Gastrocnemius medialis (tissue), 4 donors: ENCODE data around the gene ATE1. TPM values are rescaled to one million over a fixed set of nuclear protein-coding genes. Genes with fewer than 3 reads are reported as not detected.
A peak's percentile ranks its signal among the peaks of the same experiment; 100 is the strongest.

ENCODE experiments used
- ATAC-seq, 2 donors: fragments of 150-250 bp; one replicate each; pipeline ENCODE4 v1.9.1; 2016
- DNase-seq, 2 donors: peaks; one replicate each; pipeline ENCODE4 v3.0.0-alpha.2; 2019
- H3K27ac ChIP-seq, 4 donors: fragments of 200-600 bp; sonication (generic); 1 replicate in 1 of 4; 2 replicates in 3 of 4; pipeline ENCODE4 v1.5.1; 2016 to 2018; ENCODE audit warnings: mild to moderate bottlenecking in 2 of 4, moderate library complexity in 1 of 4
- H3K27me3 ChIP-seq, 3 donors: fragments of 200-600 bp; sonication (generic) in 2 of 3; 1 replicate in 1 of 3; 2 replicates in 2 of 3; pipeline versions ENCODE4 v1.5.1 to v1.6.0; 2016 to 2019; ENCODE audit warnings: mild to moderate bottlenecking in 1 of 3, moderate library complexity in 1 of 3
- H3K36me3 ChIP-seq, 2 donors: fragments of 200-600 bp; sonication (generic) in 1 of 2; one replicate each; pipeline ENCODE4 v1.5.1; 2017 to 2018
- H3K4me1 ChIP-seq, 2 donors: fragments of 200-600 bp; sonication (generic) in 1 of 2; one replicate each; pipeline ENCODE4 v1.5.1; 2016 to 2017; ENCODE audit warnings: mild to moderate bottlenecking in 2 of 2
- H3K4me3 ChIP-seq, 4 donors: fragments of 200-600 bp; sonication (generic) in 3 of 4; 1 replicate in 1 of 4; 2 replicates in 3 of 4; pipeline ENCODE4 v1.5.1; 2016 to 2019; ENCODE audit warnings: mild to moderate bottlenecking in 2 of 4
- H3K9me3 ChIP-seq, 3 donors: fragments of 200-600 bp; sonication (generic) in 2 of 3; 1 replicate in 1 of 3; 2 replicates in 2 of 3; pipeline ENCODE4 v1.5.1; 2016 to 2019
- CTCF ChIP-seq, 5 experiments: fragments of 450-650 bp in 3 of 5; fragments of 200-600 bp in 2 of 5; sonication (generic) in 2 of 5; IDR thresholded peaks in 4 of 5; conservative IDR thresholded peaks in 1 of 5; 1 replicate in 4 of 5; 2 replicates in 1 of 5; pipeline ENCODE4 v1.5.1; 2016 to 2019; ENCODE audit warnings: antibody characterized with exemption in 5 of 5, mild to moderate bottlenecking in 3 of 5, moderate library complexity in 3 of 5
- POLR2A ChIP-seq, 2 donors: fragments of 450-650 bp; IDR thresholded peaks; one replicate each; pipeline ENCODE4 v1.6.1; 2017; ENCODE audit warnings: antibody characterized with exemption in 2 of 2, mild to moderate bottlenecking in 2 of 2, moderate library complexity in 2 of 2
- in situ Hi-C, 4 donors: fragments of 200-750 bp; cut with MboI; loops; one replicate each; pipeline versions ENCODE4 v1.15.0 to v1.8.0; 2017; ENCODE audit warnings: low sequenced_read_pairs in 4 of 4
- intact Hi-C: fragments of 100-400 bp; cut with DNase I; formaldehyde crosslinking; loops from one replicate; pipeline ENCODE4 v1.15.1; 2023; ENCODE audit warnings: low total_unique reads
- total RNA-seq, 4 donors: library from RNA; depleted of rRNA; stranded (reverse); fragments of >200 nt; gene quantifications; one replicate each; pipeline versions ENCODE4 v1.1.0 to v1.2.3, GENCODE V29; 2016

Gene ATE1
- total RNA-seq, 4 donors from 2014 or later = 34.3 to 57.6 (median 39.4) TPM

- ATAC-seq (peak in 1 of 2 donors; percentile 69), DNase-seq (peak in 1 of 2 donors; percentile 19)
- Histone ChIP-seq H3K4me3 (no peak overlapping the region), H3K27ac (no peak overlapping the region), H3K36me3 (peaks cover 0 to 18% of the 10 kb centered on the region in 2 donors), H3K9me3 (no peaks in the 10 kb centered on the region), H3K4me1 (no peaks in the 10 kb centered on the region), H3K27me3 (no peaks in the 10 kb centered on the region)
- in situ Hi-C loops = loop anchor here in 2 of 4 donors (25.0 kb wide), 1 partner anchor 950 kb away; no protein-coding TSS in a partner anchor
- intact Hi-C loops = loop anchor here (5.0 kb wide), 1 partner anchor 945 kb away; no protein-coding TSS in a partner anchor
- no peak for TF ChIP-seq POLR2A (IDR thresholded peaks at IDR 0.05)
- peak; percentile 27 to 59 (median 51) for TF ChIP-seq CTCF (IDR thresholded peaks at IDR 0.05 in 4 of 5, conservative IDR thresholded peaks at IDR 0.05 in 1 of 5)
These were observed 40.7 kb downstream of the ATE1 start for GRCh38 chr10:121886997-121887622.

- H3K27ac ChIP-seq = no peak overlapping the region
- H3K36me3 ChIP-seq = peaks cover 0 to 20% of the 10 kb centered on the region in 2 donors
- ATAC-seq (no peak), DNase-seq (no peak)
- no peak for TF ChIP-seq POLR2A (IDR thresholded peaks at IDR 0.05)
- TF ChIP-seq CTCF (IDR thresholded peaks at IDR 0.05 in 4 of 5, conservative IDR thresholded peaks at IDR 0.05 in 1 of 5) = no peak
- H3K9me3 ChIP-seq = no peaks in the 10 kb centered on the region
- in situ Hi-C loops = loop anchor here in 2 of 4 donors (25.0 kb wide), 1 partner anchor 949 kb away; no protein-coding TSS in a partner anchor
- intact Hi-C loops = loop anchor here (5.0 kb wide), 1 partner anchor 944 kb away; no protein-coding TSS in a partner anchor
- no peaks in the 10 kb centered on the region for H3K4me1 ChIP-seq
- H3K27me3 ChIP-seq = no peaks in the 10 kb centered on the region
- H3K4me3 ChIP-seq = no peak overlapping the region
These were observed 41.6 kb downstream of the ATE1 start for GRCh38 chr10:121886181-121886580.

- Histone ChIP-seq H3K4me1 (no peaks in the 10 kb centered on the region), H3K27me3 (no peaks in the 10 kb centered on the region), H3K27ac (no peak overlapping the region), H3K9me3 (no peaks in the 10 kb centered on the region), H3K4me3 (no peak overlapping the region), H3K36me3 (peaks cover 0 to 11% of the 10 kb centered on the region in 2 donors)
- ATAC-seq = no peak
- intact Hi-C loops (no loop called here), in situ Hi-C loops (loop anchor here in 2 of 4 donors (25.0 kb wide), 1 partner anchor 944 kb away; no protein-coding TSS in a partner anchor)
- no peak for DNase-seq
- TF ChIP-seq POLR2A (IDR thresholded peaks at IDR 0.05) (no peak), CTCF (IDR thresholded peaks at IDR 0.05 in 4 of 5, conservative IDR thresholded peaks at IDR 0.05 in 1 of 5) (no peak)
These were observed 46.9 kb downstream of the ATE1 start for GRCh38 chr10:121880895-121881294.

- peaks cover 0 to 7% of the 10 kb centered on the region in 2 donors for H3K36me3 ChIP-seq
- ATAC-seq (no peak), DNase-seq (no peak)
- intact Hi-C loops (no loop called here), in situ Hi-C loops (loop anchor here in 2 of 4 donors (25.0 kb wide), 1 partner anchor 942 kb away; no protein-coding TSS in a partner anchor)
- H3K4me1 ChIP-seq = no peaks in the 10 kb centered on the region
- no peak overlapping the region for H3K4me3 ChIP-seq
- H3K27ac ChIP-seq = no peak overlapping the region
- TF ChIP-seq CTCF (IDR thresholded peaks at IDR 0.05 in 4 of 5, conservative IDR thresholded peaks at IDR 0.05 in 1 of 5) = no peak
- no peak for TF ChIP-seq POLR2A (IDR thresholded peaks at IDR 0.05)
- H3K9me3 ChIP-seq = no peaks in the 10 kb centered on the region
- no peaks in the 10 kb centered on the region for H3K27me3 ChIP-seq
These were observed 48.4 kb downstream of the ATE1 start for GRCh38 chr10:121879476-121879875.
